Left colon (tissue), 2 donors: Measurements from ENCODE around the gene KCNK16. TPM values are rescaled to one million over a fixed set of nuclear protein-coding genes. Genes with fewer than 3 reads are reported as not detected.

ENCODE experiments used
- ATAC-seq: fragments of 200-7000 bp; cut with Tn5 transposase; one replicate; pipeline ENCODE4 v1.9.1; 2020; ENCODE audit warnings: mild to moderate bottlenecking, moderate library complexity
- DNase-seq, 2 donors: peaks; one replicate each; pipeline ENCODE4 v3.0.0-alpha.2; 2020
- intact Hi-C, 2 donors: fragments of 100-400 bp; cut with DNase I in 1 of 2; cut with micrococcal nuclease in 1 of 2; formaldehyde crosslinking; loops; one replicate each; pipeline versions ENCODE4 v1.11.2 to v1.14.0; 2022; cut with DNase I, micrococcal nuclease
- total RNA-seq, 2 donors: library from RNA; stranded (reverse); fragmentation: NEBNext Ultra II Directional; extraction: Animal tissue kit (Norgen Biotek cat#: 25700); gene quantifications; one replicate each; pipeline ENCODE4 v1.2.1, GENCODE V29; 2021
- donor health status: DM: no; HTN: no; CAD: no.
- donor health status: DM: yes; HTN: yes; CAD: no.

KCNK16 gene
- total RNA-seq, 2 donors from 2014 or later, result not detected

GRCh38 chr6:39317256-39317655 lies 5.2 kb downstream of the KCNK16 start:
- no peak for ATAC-seq
- intact Hi-C loops, result no loop called here

GRCh38 chr6:39314273-39314795 lies 8.2 kb downstream of the KCNK16 start, which contains the start of gene KCNK17:
Gene KCNK17 (minus strand): TSS chr6:39314419. CDS start chr6:39314320, 99 bp downstream.
- ATAC-seq (no peak), DNase-seq (no peak)
- intact Hi-C loops, result no loop called here

More at GRCh38 chr6:39317256-39317655, 5.2 kb downstream of the KCNK16 start:
- DNase-seq, result no peak

GRCh38 chr6:39313526-39314272 lies 8.8 kb downstream of the KCNK16 start:
- ATAC-seq (no peak), DNase-seq (no peak)
- intact Hi-C loops, result no loop called here

- DNase-seq, result no peak
- intact Hi-C loops, result no loop called here
- ATAC-seq, result no peak
Measured at GRCh38 chr6:39312912-39313525, 9.5 kb downstream of the KCNK16 start.

GRCh38 chr6:39310542-39310941 lies 12.0 kb downstream of the KCNK16 start:
- intact Hi-C loops, result no loop called here
- no peak for DNase-seq

GRCh38 chr6:39309942-39310531 lies 12.5 kb downstream of the KCNK16 start:
- intact Hi-C loops, result loop anchor here in 1 of 2 donors (10.0 kb wide), 2 partner anchors 335 to 435 kb away; no protein-coding TSS in a partner anchor
- ATAC-seq (peak; percentile 91), DNase-seq (peak; percentile 68 to 79)

More at GRCh38 chr6:39310542-39310941, 12.0 kb downstream of the KCNK16 start:
- ATAC-seq, result no peak

- ATAC-seq (no peak), DNase-seq (no peak)
- intact Hi-C loops, result loop anchor here in 1 of 2 donors (10.0 kb wide), 2 partner anchors 333 to 433 kb away; no protein-coding TSS in a partner anchor
Measured at GRCh38 chr6:39307462-39307861, 15.0 kb downstream of the KCNK16 start.

- ATAC-seq (peak; percentile 47), DNase-seq (no peak)
- intact Hi-C loops, result loop anchor here (5.0 to 10.0 kb wide), 3 partner anchors 138 to 430 kb away; no protein-coding TSS in a partner anchor
Measured at GRCh38 chr6:39304951-39305350, 17.6 kb downstream of the KCNK16 start.

GRCh38 chr6:39303425-39304153 lies 18.9 kb downstream of the KCNK16 start:
- DNase-seq (no peak), ATAC-seq (peak; percentile 11)
- intact Hi-C loops, result loop anchor here (5.0 to 10.0 kb wide), 3 partner anchors 136 to 429 kb away; no protein-coding TSS in a partner anchor

GRCh38 chr6:39302669-39303424 lies 19.7 kb downstream of the KCNK16 start:
- intact Hi-C loops, result loop anchor here (5.0 to 10.0 kb wide), 3 partner anchors 136 to 428 kb away; no protein-coding TSS in a partner anchor

GRCh38 chr6:39302011-39302410 lies 20.5 kb downstream of the KCNK16 start:
- DNase-seq (no peak), ATAC-seq (no peak)
- intact Hi-C loops, result loop anchor here (5.0 to 10.0 kb wide), 3 partner anchors 135 to 427 kb away; no protein-coding TSS in a partner anchor

More at GRCh38 chr6:39302669-39303424, 19.7 kb downstream of the KCNK16 start:
- DNase-seq (peak; percentile 78 to 97), ATAC-seq (peak; percentile 95)

GRCh38 chr6:39301606-39302005 lies 20.9 kb downstream of the KCNK16 start:
- intact Hi-C loops, result loop anchor here (5.0 to 10.0 kb wide), 3 partner anchors 134 to 427 kb away; no protein-coding TSS in a partner anchor
- ATAC-seq, result no peak
- DNase-seq, result no peak

- intact Hi-C loops, result loop anchor here (5.0 to 10.0 kb wide), 3 partner anchors 133 to 426 kb away; no protein-coding TSS in a partner anchor
- DNase-seq, result no peak
- ATAC-seq, result no peak
Measured at GRCh38 chr6:39300739-39301138, 21.8 kb downstream of the KCNK16 start.

- ATAC-seq (no peak), DNase-seq (no peak)
Measured at GRCh38 chr6:39298061-39298460, 24.4 kb downstream of the KCNK16 start.

GRCh38 chr6:39296745-39297640 lies 25.5 kb downstream of the KCNK16 start:
- ATAC-seq, result no peak
- intact Hi-C loops, result no loop called here
- no peak for DNase-seq

More at GRCh38 chr6:39298061-39298460, 24.4 kb downstream of the KCNK16 start:
- intact Hi-C loops, result no loop called here

- peak; percentile 61 for ATAC-seq
Measured at GRCh38 chr6:39295611-39296011, 26.9 kb downstream of the KCNK16 start.

More at GRCh38 chr6:39295611-39296011, 26.9 kb downstream of the KCNK16 start:
- intact Hi-C loops, result no loop called here
- DNase-seq, result no peak
